Bone marrow (tissue), 2 donors: Measurements from ENCODE around the gene HFM1.

Experiments
- DNase-seq, 2 donors: peaks; one replicate each; lab custom pipeline; 2025; lab: John Stamatoyannopoulos, UW

The HFM1 gene

DNA sequence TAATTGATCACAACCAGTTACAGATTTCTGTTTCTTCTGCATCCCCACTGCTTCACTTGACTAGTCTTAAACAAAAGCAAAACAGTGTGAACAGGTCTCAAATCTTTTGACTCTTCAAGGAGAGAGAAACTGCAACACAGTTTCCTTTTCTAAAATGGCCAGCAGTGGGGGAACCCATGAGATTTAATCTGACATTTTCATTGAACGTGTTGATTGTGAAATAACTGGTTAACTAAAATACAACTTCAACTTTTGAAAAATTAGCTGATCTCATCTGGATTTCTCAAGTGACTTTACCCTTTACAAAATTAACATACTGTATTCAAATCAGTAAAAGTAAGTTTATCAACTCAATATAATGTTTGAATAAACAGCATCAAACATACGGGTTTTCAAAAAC is 143.0 kb downstream of the HFM1 start:
- DNase-seq, result no peak

GRCh38 chr1:91245435-91245834 is 159.2 kb downstream of the HFM1 start:
- DNase-seq, result no peak

GRCh38 chr1:91244737-91245136 is 159.9 kb downstream of the HFM1 start:
- no peak for DNase-seq

DNA sequence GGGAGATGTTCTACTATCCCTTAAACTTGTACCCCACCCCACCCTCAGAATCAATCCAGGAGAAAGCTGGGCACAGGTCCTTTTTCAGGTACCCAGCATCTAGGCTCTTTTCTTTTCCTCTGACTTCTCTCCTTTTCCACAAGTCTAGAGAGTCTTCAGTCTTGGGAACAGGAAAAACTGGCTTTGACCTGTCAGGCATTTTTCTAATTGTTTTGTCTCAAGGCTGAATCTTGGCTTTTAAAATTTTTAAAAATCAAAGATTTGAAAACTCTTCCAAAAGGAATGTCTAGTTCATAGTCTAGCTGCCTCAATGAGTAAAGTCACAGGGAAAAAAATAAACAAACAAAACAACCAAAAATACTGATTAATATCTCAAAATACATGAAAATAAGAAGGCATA is 161.5 kb downstream of the HFM1 start:
- no peak for DNase-seq

DNA sequence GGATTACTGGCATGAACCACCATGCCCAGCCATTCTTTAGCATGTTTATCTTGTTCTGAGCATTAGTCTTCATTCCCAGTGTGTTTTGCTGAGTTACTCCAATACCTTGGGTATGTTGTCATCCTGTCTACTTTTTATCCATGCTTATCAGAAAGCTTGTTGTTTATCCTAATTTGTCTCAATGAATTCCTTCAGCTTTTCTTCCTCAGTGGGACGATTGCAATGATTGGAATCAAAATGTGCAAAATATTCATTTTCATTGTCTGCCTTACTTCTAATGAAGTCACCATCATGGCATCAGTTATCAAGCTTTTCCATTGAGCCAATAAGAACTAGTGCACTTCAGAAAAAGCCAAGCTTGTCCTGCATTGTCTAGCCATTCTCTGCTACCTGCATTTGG is 170.5 kb downstream of the HFM1 start:
- DNase-seq, result no peak

DNA sequence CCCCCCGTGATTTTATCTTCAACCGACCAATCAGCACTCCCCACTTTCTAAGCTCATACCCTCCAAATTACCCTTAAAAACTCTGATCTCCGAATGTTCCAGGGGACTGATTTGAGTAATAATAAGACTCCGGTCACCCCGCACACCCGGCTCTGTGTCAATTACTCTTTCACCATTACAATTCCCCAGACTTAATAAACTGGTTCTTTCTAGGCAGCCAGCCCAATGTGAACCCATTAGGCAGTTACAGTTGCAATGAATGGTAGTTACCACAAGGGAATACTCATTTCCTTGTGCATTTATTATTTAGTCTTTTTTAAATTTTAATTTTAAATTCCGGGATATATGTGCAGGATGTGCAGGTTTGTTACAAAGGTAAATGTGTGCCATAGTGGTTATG is 177.9 kb downstream of the HFM1 start:
- no peak for DNase-seq

DNA sequence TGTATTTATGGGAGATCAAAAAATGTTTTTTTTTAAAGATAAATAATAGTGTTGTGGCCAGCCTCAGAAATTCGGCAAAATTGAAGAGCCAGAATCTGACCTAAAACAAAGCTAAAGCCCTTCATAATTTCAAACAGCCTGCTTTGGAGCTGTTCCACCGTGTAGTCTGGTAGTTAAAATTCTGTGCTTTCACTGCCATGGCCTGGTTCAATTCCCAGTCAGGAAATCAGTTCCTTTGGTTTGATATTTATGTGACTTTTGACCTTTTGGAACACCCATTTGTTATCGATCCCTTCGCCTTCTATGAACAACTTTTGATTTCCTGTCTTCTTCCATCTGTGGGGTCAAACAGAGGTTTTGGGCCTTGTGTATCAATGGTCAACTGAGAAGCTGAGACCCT is 179.8 kb downstream of the HFM1 start:
- no peak for DNase-seq

DNA sequence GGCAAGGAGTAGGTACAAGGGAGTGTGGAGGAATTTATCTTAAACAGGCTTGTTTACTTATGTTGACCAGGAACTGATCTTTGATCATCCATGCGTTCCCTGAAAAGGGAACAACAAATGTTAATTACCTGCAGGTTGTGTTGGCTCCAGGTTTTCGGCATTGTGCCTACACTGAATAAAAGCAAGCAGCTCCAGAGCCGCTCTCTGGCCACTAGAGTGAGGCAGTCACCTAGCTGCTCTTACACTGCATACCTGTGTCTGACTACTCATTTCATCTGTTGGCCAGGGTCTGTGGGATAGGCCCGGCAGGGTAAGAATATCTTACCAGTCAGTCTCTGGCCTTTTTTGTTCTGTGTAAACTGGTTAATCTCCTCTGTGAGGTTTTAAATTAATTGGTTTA is 183.6 kb downstream of the HFM1 start:
- no peak for DNase-seq

GRCh38 chr1:91217911-91218310 is 186.7 kb downstream of the HFM1 start:
- DNase-seq, result no peak
